ENCODE measurements around the gene ATG2A.

- TF ChIP-seq POLR2AphosphoS5 (IDR thresholded peaks at IDR 0.05; ENCODE audit: low read depth, low read length), result no peak
- no peak for TF ChIP-seq ATF3 (IDR thresholded peaks at IDR 0.05)
- no peak for TF ChIP-seq EZH2 (IDR thresholded peaks at IDR 0.05)
- TF ChIP-seq POLR2A (IDR thresholded peaks at IDR 0.05; ENCODE audit: borderline replicate concordance, extremely low read depth, insufficient read depth, insufficient read length), result no peak
- no peak for TF ChIP-seq CEBPB (IDR thresholded peaks at IDR 0.05; ENCODE audit: low read depth)
- no peak for TF ChIP-seq ZNF274 (IDR thresholded peaks at IDR 0.05; ENCODE audit: low read depth, low read length)
- TF ChIP-seq ZFX (IDR thresholded peaks at IDR 0.05), result no peak
These were observed 55.6 kb downstream of the ATG2A start for GRCh38 chr11:64861227-64861975.

Data from HCT116 (cell line).